Testis (tissue), 2 donors: ENCODE results near the gene ABCC11.

Experiments used
- CTCF ChIP-seq, 3 experiments: fragments of 450-650 bp in 2 of 3; fragments of 200-600 bp in 1 of 3; sonication (generic) in 1 of 3; IDR thresholded peaks; one replicate each; pipeline ENCODE4 v1.5.1; 2016 to 2019; ENCODE audit warnings: antibody characterized with exemption in 3 of 3, mild to moderate bottlenecking in 2 of 3, moderate library complexity in 1 of 3
- POLR2A ChIP-seq: fragments of 450-650 bp; IDR thresholded peaks from one replicate; pipeline ENCODE4 v1.6.1; 2017; ENCODE audit warnings: antibody characterized with exemption, mild to moderate bottlenecking, moderate library complexity

DNA sequence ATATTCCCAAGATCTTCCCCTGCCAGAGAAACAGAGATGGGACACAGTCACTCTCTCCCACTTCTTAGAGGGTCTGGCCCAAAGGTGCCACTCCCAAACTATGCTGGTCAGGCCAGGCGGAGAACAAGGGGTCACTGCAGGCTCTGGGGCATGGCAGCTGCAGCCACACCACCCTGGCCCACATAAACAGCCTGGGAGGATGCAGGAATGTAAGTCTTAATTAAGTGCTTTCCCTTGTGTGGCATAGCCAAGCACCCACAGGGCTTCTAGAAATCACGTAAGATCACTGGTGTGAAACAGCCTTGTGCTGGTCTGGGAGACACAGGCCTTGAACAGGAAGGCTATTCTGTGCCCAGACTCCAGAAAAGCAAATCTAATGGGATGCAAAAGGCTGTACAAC is 123.1 kb downstream of the ABCC11 start:
- TF ChIP-seq CTCF (IDR thresholded peaks at IDR 0.05) (no peak), POLR2A (no peak)
